K562 (cell line): ENCODE results near the gene FCHSD1. TPM values are rescaled to one million over a fixed set of nuclear protein-coding genes. Genes with fewer than 3 reads are reported as not detected.

Source experiments
- CREB1 ChIP-seq, 2 experiments: sonication (generic) in 1 of 2; formaldehyde crosslinking in 1 of 2; IDR thresholded peaks; 2 replicates each; pipeline versions ENCODE4 v1.6.1 to v1.8.0; 2012 to 2022; ENCODE audit warnings: inconsistent platforms in 1 of 2, mild to moderate bottlenecking in 1 of 2, missing genetic modification reagents in 1 of 2, moderate library complexity in 1 of 2
- ETV6 ChIP-seq, 3 experiments: fragments of 150-350 bp in 1 of 3; sonication (generic) in 1 of 3; formaldehyde crosslinking in 1 of 3; IDR thresholded peaks; 2 replicates each; pipeline versions ENCODE4 v1.6.1 to v1.8.0; 2014 to 2022; ENCODE audit warnings: borderline replicate concordance in 2 of 3, low read depth in 2 of 3, antibody characterized with exemption in 1 of 3, low read length in 1 of 3, mild to moderate bottlenecking in 1 of 3, missing genetic modification reagents in 1 of 3
- EWSR1 ChIP-seq: fragments of 450-650 bp; IDR thresholded peaks from 2 replicates; pipeline ENCODE4 v1.6.1; 2018; ENCODE audit warnings: borderline replicate concordance, mild to moderate bottlenecking, low read depth, moderate library complexity; ENCODE audit not compliant: partially characterized antibody
- FOXA3 ChIP-seq, 2 experiments: fragments of 450-650 bp in 1 of 2; sonication (generic) in 1 of 2; formaldehyde crosslinking; IDR thresholded peaks in 1 of 2; conservative IDR thresholded peaks in 1 of 2; 2 replicates each; pipeline versions ENCODE4 v1.4.0 to v1.8.0; 2020 to 2022; ENCODE audit warnings: mild to moderate bottlenecking in 2 of 2, missing genetic modification reagents in 1 of 2
- MBD1 ChIP-seq: fragments of 250-450 bp; sonication (Bioruptor Pico); IDR thresholded peaks from 2 replicates; pipeline ENCODE4 v1.8.0; 2022; ENCODE audit warnings: inconsistent platforms
- MGA ChIP-seq: fragments of 450-650 bp; IDR thresholded peaks from 2 replicates; pipeline ENCODE4 v1.6.1; 2016; ENCODE audit warnings: mild to moderate bottlenecking, moderate library complexity
- NFIC ChIP-seq: fragments of 450-650 bp; IDR thresholded peaks from 2 replicates; pipeline ENCODE4 v1.6.1; 2017; ENCODE audit warnings: mild to moderate bottlenecking, inconsistent platforms
- POLR2G ChIP-seq: fragments of 200-400 bp; formaldehyde crosslinking; IDR thresholded peaks from 2 replicates; pipeline ENCODE4 v1.6.1; 2017; ENCODE audit warnings: low read depth, mild to moderate bottlenecking, antibody characterized with exemption, low read length, moderate library complexity
- YY1 ChIP-seq, 3 experiments: IDR thresholded peaks; 2 replicates each; pipeline ENCODE4 v1.6.1; 2011; ENCODE audit warnings: low read length in 2 of 3, mild to moderate bottlenecking in 2 of 3, moderate library complexity in 2 of 3, borderline replicate concordance in 1 of 3, control low read depth in 1 of 3, low read depth in 1 of 3; ENCODE audit not compliant: insufficient read depth in 3 of 3, insufficient replicate concordance in 2 of 3, control insufficient read depth in 1 of 3, insufficient read length in 1 of 3; ENCODE audit errors: extremely low read depth in 1 of 3
- ZFP30 ChIP-seq: fragments of 250-450 bp; sonication (Bioruptor Pico); IDR thresholded peaks from 2 replicates; pipeline ENCODE4 v1.8.0; 2022; ENCODE audit warnings: moderate library complexity, mild to moderate bottlenecking, inconsistent platforms, borderline replicate concordance
- ZNF699 ChIP-seq: fragments of 250-450 bp; sonication (Bioruptor Pico); IDR thresholded peaks from 2 replicates; pipeline ENCODE4 v1.8.0; 2021; ENCODE audit warnings: mild to moderate bottlenecking, moderate library complexity; ENCODE audit not compliant: insufficient replicate concordance
- polyA plus RNA-seq, 8 experiments: library from polyadenylated mRNA; depleted of rRNA in 4 of 8; stranded (reverse) in 5 of 8; unstranded in 3 of 8; fragments of >200 nt; fragmentation: Nextera tagmentation in 2 of 8; fragmentation: Illumina TruSeq in 1 of 8; extraction: Ambion mirVana in 2 of 8; extraction: Trizol in 1 of 8; gene quantifications; 2 replicates each; pipeline versions ENCODE4 v1.2.1 to v1.2.3, GENCODE V29; 2011 to 2014; ENCODE audit warnings: inconsistent platforms in 1 of 8, missing spikeins in 1 of 8
- total RNA-seq, 7 experiments: library from RNA; depleted of rRNA in 6 of 7; stranded (reverse); fragments of >200 nt in 6 of 7; fragmentation: Illumina TruSeq in 2 of 7; extraction: Trizol in 2 of 7; gene quantifications; 2 replicates each; pipeline versions ENCODE4 v1.2.1 to v1.2.3, GENCODE V29; 2011 to 2021; ENCODE audit warnings: low replicate concordance in 1 of 7

FCHSD1 gene
- total and polyA plus RNA-seq, 9 of the 15 experiments (the other 6 are each of a cell fraction or from before 2014, with no cell fraction given): 0.35 to 37.5 (median 13.6) TPM

- no peak for TF ChIP-seq ZNF699 (CRISPR knock-in tag)
- 0 out of 4 replicates have a peak, but pooled peaks of 1 of the 2 experiments have one; percentile 17 for TF ChIP-seq ETV6 (IDR thresholded peaks at IDR 0.05; ENCODE audit: borderline replicate concordance in 1 of 2, low read depth in 2 of 2, low read length in 1 of 2)
- no peak for TF ChIP-seq ETV6 (CRISPR knock-in tag; IDR thresholded peaks at IDR 0.05; ENCODE audit: borderline replicate concordance)
- TF ChIP-seq MGA: no peak
- TF ChIP-seq EWSR1: no peak
- no peak for TF ChIP-seq ZFP30
- no peak for TF ChIP-seq POLR2G
- TF ChIP-seq NFIC: peak; percentile 52
- no peak for TF ChIP-seq CREB1 (IDR thresholded peaks at IDR 0.05)
- TF ChIP-seq CREB1 (CRISPR knock-in tag; IDR thresholded peaks at IDR 0.05): no peak
- TF ChIP-seq FOXA3 (CRISPR knock-in tag; conservative IDR thresholded peaks at IDR 0.05 in 1 of 2, IDR thresholded peaks at IDR 0.05 in 1 of 2): no peak
- peak in 1 of 3 experiments; percentile 4 for TF ChIP-seq YY1 (IDR thresholded peaks at IDR 0.05; ENCODE audit: borderline replicate concordance in 1 of 3, control insufficient read depth in 1 of 3, extremely low read depth in 1 of 3, insufficient read depth in 3 of 3, insufficient read length in 1 of 3, insufficient replicate concordance in 2 of 3, low read depth in 1 of 3, low read length in 2 of 3)
- no peak for TF ChIP-seq MBD1
These were observed 33.0 kb downstream of the FCHSD1 start (continued) for GRCh38 chr5:141618030-141618803.
